Measurements from ENCODE around the gene SLX4IP.

The SLX4IP gene

DNA sequence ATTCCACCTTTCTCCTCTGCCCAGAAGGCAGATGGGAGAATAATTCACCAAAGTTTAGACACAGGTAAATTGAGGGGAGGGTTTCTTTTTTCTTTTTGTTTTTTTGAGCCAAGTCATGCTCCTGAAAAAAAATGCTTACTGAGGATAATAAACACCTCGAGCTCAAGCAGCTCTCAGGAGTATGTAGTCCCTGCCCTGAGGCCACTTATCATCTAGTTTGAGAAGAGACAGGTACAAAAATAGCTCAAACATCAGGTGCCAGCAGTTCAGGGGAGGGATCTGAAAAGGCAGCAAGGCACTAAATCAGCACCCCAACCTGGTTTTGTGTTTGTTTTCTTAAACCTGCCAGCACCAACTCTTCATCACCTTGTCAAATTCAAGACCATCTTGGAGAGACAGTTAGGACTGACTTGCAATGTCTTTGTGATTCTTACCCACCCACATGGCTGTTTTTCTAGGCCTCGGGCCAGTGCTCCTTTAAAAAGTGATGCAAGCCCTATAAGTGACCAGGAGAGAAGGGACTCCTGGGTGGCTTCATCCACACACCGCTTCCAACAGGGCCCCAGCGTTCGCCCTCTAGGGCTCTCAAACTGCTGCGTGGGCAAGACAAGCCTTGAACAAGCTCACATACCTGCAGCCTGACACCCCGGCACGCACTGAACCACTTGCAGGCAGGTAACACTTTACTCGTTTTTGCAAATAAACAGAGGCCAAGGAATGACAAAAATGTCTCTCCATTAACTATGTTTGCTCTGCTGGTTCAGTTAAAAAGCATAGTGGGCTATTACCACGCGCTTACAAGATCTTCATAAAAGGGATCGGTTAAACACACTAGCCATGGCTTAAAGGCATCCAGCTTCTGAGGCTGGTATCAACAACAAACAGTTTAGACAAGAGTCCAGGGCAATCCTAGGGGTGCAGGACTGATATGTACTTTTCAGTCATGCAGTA lies 224.8 kb downstream of the SLX4IP start:
- CTCF ChIA-PET, result no interaction called here
- peaks cover 57% of the 10 kb centered on the region for H3K27me3 Mint-ChIP-seq
- H3K4me1 Mint-ChIP-seq, result no peaks in the 10 kb centered on the region
- H3K36me3 Mint-ChIP-seq, result no peaks in the 10 kb centered on the region
- DNase-seq, result no peak
- no peak overlapping the region for H3K4me3 Mint-ChIP-seq
- H3K27ac Mint-ChIP-seq, result no peak overlapping the region
- no peaks in the 10 kb centered on the region for H3K9me3 Mint-ChIP-seq

DNA sequence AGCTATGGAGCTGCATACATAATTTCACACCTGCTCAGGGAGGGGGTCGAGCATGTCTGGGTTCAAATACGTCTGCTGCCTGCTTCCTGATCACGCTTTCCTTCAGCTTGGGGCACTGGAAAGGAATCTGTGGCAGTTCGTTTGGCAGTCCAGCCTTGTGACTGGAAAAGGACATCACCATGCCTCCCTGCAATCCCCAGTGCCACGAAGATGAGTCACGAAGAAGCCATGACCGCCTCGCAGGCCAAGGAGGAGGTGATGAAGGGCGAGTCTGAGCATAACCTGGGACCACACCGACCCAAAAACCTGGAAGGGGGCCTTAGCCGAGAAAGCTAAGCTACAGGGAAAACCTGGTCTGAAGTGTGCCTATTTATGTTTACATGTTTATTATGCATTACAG lies 225.6 kb downstream of the SLX4IP start:
- Mint-ChIP-seq H3K27ac (no peak overlapping the region), H3K4me1 (no peaks in the 10 kb centered on the region), H3K9me3 (no peaks in the 10 kb centered on the region), H3K4me3 (no peak overlapping the region), H3K36me3 (no peaks in the 10 kb centered on the region), H3K27me3 (peaks cover 58% of the 10 kb centered on the region)
- no peak for DNase-seq
- CTCF ChIA-PET, result no interaction called here

- no peaks in the 10 kb centered on the region for H3K9me3 Mint-ChIP-seq
- no peaks in the 10 kb centered on the region for H3K4me1 Mint-ChIP-seq
- no peaks in the 10 kb centered on the region for H3K36me3 Mint-ChIP-seq
- peaks cover 61% of the 10 kb centered on the region for H3K27me3 Mint-ChIP-seq
- H3K4me3 Mint-ChIP-seq, result no peak overlapping the region
- H3K27ac Mint-ChIP-seq, result no peak overlapping the region
- CTCF ChIA-PET, result no interaction called here
- DNase-seq, result no peak
Measured at GRCh38 chr20:10661261-10661660, 226.2 kb downstream of the SLX4IP start.

DNA sequence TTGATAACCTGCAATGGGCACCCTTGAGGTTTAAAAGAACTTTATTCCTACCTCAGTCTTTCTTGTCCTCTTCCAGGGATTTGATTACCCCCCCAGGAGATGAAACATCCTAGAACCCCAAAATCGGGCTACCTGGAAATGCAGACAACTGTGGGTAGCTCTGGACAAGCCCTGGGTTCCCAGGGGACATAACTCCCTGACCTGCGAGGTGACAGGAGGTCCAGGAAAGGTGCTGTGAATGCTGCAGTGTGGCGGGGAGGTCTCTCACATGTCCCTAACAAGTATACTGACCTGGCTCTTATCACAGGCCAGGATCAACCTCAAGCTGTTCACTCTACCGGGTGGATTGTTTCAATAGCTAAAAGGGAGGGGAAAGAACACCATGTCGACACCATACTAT lies 227.0 kb downstream of the SLX4IP start:
- Mint-ChIP-seq H3K9me3 (no peaks in the 10 kb centered on the region), H3K27me3 (peaks cover 65% of the 10 kb centered on the region)
- CTCF ChIA-PET, result interaction anchor here (1.2 kb wide), 1 partner anchor 110 kb away, joined by 5 read pairs; no protein-coding TSS in a partner anchor

GRCh38 chr20:10662661-10663458 lies 227.8 kb downstream of the SLX4IP start:
- peaks cover 60% of the 10 kb centered on the region for H3K27me3 Mint-ChIP-seq
- no peak for DNase-seq
- no peak overlapping the region for H3K4me3 Mint-ChIP-seq
- no peaks in the 10 kb centered on the region for H3K9me3 Mint-ChIP-seq
- no peak overlapping the region for H3K27ac Mint-ChIP-seq
- H3K4me1 Mint-ChIP-seq, result no peaks in the 10 kb centered on the region
- no peaks in the 10 kb centered on the region for H3K36me3 Mint-ChIP-seq
- CTCF ChIA-PET, result interaction anchor here (1.2 to 1.6 kb wide), 2 partner anchors 9 to 111 kb away, joined by 5 read pairs; no protein-coding TSS in a partner anchor

More for the DNA sequence above, 227.0 kb downstream of the SLX4IP start:
- Mint-ChIP-seq H3K36me3 (no peaks in the 10 kb centered on the region), H3K27ac (no peak overlapping the region), H3K4me3 (no peak overlapping the region), H3K4me1 (no peaks in the 10 kb centered on the region)
- DNase-seq, result no peak

- H3K4me1 Mint-ChIP-seq, result no peaks in the 10 kb centered on the region
- no peak overlapping the region for H3K27ac Mint-ChIP-seq
- no peak for DNase-seq
- H3K9me3 Mint-ChIP-seq, result no peaks in the 10 kb centered on the region
- H3K36me3 Mint-ChIP-seq, result no peaks in the 10 kb centered on the region
- H3K27me3 Mint-ChIP-seq, result peaks cover 61% of the 10 kb centered on the region
- CTCF ChIA-PET, result interaction anchor here (1.6 kb wide), 1 partner anchor 8 kb away, joined by 5 read pairs; no protein-coding TSS in a partner anchor
- H3K4me3 Mint-ChIP-seq, result no peak overlapping the region
Measured at GRCh38 chr20:10663756-10664155, 228.7 kb downstream of the SLX4IP start.

- DNase-seq, result no peak
- CTCF ChIA-PET, result no interaction called here
- no peaks in the 10 kb centered on the region for H3K4me1 Mint-ChIP-seq
- H3K27me3 Mint-ChIP-seq, result peaks cover 66% of the 10 kb centered on the region
- no peaks in the 10 kb centered on the region for H3K36me3 Mint-ChIP-seq
- H3K9me3 Mint-ChIP-seq, result no peaks in the 10 kb centered on the region
- H3K4me3 Mint-ChIP-seq, result no peak overlapping the region
- no peak overlapping the region for H3K27ac Mint-ChIP-seq
Measured at GRCh38 chr20:10665027-10665561, 230.0 kb downstream of the SLX4IP start.

GRCh38 chr20:10665791-10666190 lies 230.7 kb downstream of the SLX4IP start:
- H3K36me3 Mint-ChIP-seq, result no peaks in the 10 kb centered on the region
- CTCF ChIA-PET, result no interaction called here
- H3K9me3 Mint-ChIP-seq, result no peaks in the 10 kb centered on the region
- H3K27me3 Mint-ChIP-seq, result peaks cover 67% of the 10 kb centered on the region
- H3K4me3 Mint-ChIP-seq, result no peak overlapping the region
- no peak overlapping the region for H3K27ac Mint-ChIP-seq
- no peaks in the 10 kb centered on the region for H3K4me1 Mint-ChIP-seq
- no peak for DNase-seq

- Mint-ChIP-seq H3K27ac (no peak overlapping the region), H3K4me1 (peaks cover 4% of the 10 kb centered on the region), H3K4me3 (no peak overlapping the region), H3K9me3 (no peaks in the 10 kb centered on the region), H3K36me3 (no peaks in the 10 kb centered on the region), H3K27me3 (peaks cover 68% of the 10 kb centered on the region)
- CTCF ChIA-PET, result no interaction called here
- no peak for DNase-seq
Measured at GRCh38 chr20:10666221-10667076, 231.3 kb downstream of the SLX4IP start.

DNA sequence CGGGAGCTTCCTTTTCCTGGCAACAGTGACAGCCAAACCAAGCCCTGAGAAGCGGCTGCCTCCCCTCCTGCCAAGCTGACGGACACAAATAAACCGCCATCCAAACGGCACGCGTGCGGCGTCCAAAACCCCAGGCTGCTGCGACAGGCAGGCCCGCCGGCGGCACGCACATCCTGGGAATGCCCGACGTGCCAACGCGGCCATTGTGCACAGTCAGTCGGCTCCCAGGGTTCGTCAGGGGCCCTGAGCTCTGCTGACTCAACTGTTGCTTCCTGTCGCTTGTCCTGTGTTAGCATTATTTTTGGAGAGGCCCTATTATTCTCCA lies 231.9 kb downstream of the SLX4IP start:
- CTCF ChIA-PET, result no interaction called here
- Mint-ChIP-seq H3K9me3 (no peaks in the 10 kb centered on the region), H3K27ac (no peak overlapping the region), H3K36me3 (no peaks in the 10 kb centered on the region), H3K4me3 (no peak overlapping the region), H3K4me1 (peaks cover 7% of the 10 kb centered on the region), H3K27me3 (peaks cover 68% of the 10 kb centered on the region)
- no peak for DNase-seq

DNA sequence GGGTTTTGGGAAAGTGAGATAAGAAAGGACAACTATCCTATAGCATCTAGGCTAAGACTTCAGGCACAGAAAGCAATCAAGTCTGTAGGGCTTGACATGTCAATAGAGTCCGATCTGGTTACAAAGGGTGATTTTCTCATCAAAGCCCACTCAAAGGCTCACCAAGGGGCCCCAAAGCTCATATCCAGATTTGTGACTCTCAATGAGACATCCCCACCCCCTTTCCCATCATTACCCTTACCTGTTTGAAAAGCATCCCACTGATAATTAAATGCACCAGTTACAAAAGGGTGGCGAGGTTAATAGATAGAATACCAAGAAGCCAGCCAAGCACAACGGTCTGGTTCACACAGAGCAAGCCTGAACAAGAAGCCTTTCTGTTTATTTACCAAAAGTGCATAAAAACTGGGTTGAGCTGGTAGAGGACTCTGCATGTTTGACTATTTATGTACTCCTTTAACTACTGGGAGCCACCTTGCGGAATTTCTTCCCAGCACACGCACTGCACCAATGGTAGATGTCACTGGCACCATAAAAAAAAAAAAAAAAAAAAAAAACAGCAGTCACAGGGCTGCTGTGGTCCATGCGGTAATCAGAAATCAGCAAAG lies 232.6 kb downstream of the SLX4IP start:
- DNase-seq, result no peak
- Mint-ChIP-seq H3K4me3 (no peak overlapping the region), H3K27me3 (peaks cover 68% of the 10 kb centered on the region), H3K27ac (no peak overlapping the region), H3K9me3 (no peaks in the 10 kb centered on the region), H3K36me3 (no peaks in the 10 kb centered on the region), H3K4me1 (peaks cover 13% of the 10 kb centered on the region)
- CTCF ChIA-PET, result no interaction called here

DNA sequence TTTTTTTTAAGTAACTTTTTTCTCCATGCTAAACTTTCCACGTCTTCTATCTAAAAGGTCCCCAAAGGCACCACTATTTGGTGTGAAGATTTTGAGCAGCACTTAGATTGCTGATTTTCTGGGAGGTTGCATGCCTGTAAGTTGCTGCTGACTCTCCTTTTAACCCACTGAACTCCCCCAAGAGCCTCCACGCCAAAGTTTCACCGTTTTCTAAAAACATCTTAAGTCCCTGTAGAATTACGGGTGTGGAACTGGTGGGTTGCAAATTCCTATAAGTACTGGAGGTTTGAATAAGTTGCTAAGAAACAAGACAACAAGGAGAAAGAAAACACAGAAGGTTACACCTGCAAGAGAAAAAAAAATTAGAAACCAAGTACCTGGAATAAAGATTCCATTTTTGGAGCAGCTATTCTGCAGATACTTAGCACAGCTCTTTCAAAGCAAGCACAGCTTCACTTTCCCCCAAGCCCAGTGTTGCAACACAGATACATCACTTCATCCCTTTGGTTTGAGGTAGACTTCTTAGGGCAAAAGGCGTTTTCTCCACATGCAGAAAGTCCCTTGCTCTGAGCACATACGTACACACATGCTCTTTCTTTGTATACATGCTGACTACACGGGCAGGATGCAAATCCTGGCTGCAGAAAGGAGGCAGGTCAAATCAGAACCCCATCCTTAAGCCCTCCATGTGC lies 233.7 kb downstream of the SLX4IP start:
- Mint-ChIP-seq H3K4me1 (peaks cover 20% of the 10 kb centered on the region), H3K27me3 (peaks cover 69% of the 10 kb centered on the region), H3K36me3 (no peaks in the 10 kb centered on the region), H3K27ac (no peak overlapping the region), H3K9me3 (no peaks in the 10 kb centered on the region), H3K4me3 (no peak overlapping the region)
- no peak for DNase-seq
- CTCF ChIA-PET, result no interaction called here

- DNase-seq, result no peak
- H3K27me3 Mint-ChIP-seq, result peaks cover 73% of the 10 kb centered on the region
- no peak overlapping the region for H3K4me3 Mint-ChIP-seq
- no peak overlapping the region for H3K27ac Mint-ChIP-seq
- no peaks in the 10 kb centered on the region for H3K36me3 Mint-ChIP-seq
- no peaks in the 10 kb centered on the region for H3K9me3 Mint-ChIP-seq
- H3K4me1 Mint-ChIP-seq, result peaks cover 22% of the 10 kb centered on the region
- CTCF ChIA-PET, result no interaction called here
Measured at GRCh38 chr20:10669843-10670446, 234.8 kb downstream of the SLX4IP start.

Data from activated naive CD4-positive, alpha-beta T cell treated with anti-CD3 and anti-CD28 coated beads, Interleukin-2, amount 10 ng/mL, durations not matched to agents 7 days and 5 days (primary cell).